Measurements from ENCODE around the gene AAMP. TPM values are rescaled to one million over a fixed set of nuclear protein-coding genes. Genes with fewer than 3 reads are reported as not detected.

AAMP gene
- total RNA-seq, 1 donor, result 27.1 TPM

Other genes with a start within 250 kb of the AAMP start
- 1.0 TPM for gene RUFY4, start 200.9 kb downstream of the AAMP start, total RNA-seq
- 0.73 TPM for gene CXCR2, start 144.1 kb downstream of the AAMP start, total RNA-seq
- 0.10 TPM for gene CXCR1, start 103.2 kb downstream of the AAMP start, total RNA-seq
- gene ARPC2, start 52.9 kb downstream of the AAMP start, total RNA-seq, result 551 TPM
- gene GPBAR1, start 9.1 kb downstream of the AAMP start, total RNA-seq, result 2.9 TPM
- 14.2 TPM for gene PNKD, start 382 bp upstream of the AAMP start, total RNA-seq
- gene TMBIM1, start 22.4 kb upstream of the AAMP start, total RNA-seq, result 87.5 TPM
- not detected for gene CATIP, start 86.7 kb upstream of the AAMP start, total RNA-seq
- 126 TPM for gene SLC11A1, start 112.1 kb upstream of the AAMP start, total RNA-seq
- 59.7 TPM for gene CTDSP1, start 129.7 kb upstream of the AAMP start, total RNA-seq
- gene VIL1, start 149.0 kb upstream of the AAMP start, total RNA-seq, result 2.1 TPM

All from mononuclear cell (primary cell).